Activated CD8-positive, alpha-beta T cell treated with anti-CD3 and anti-CD28 coated beads, Interleukin-2, amount 10 ng/mL, durations not matched to agents 7 days and 5 days (primary cell): ENCODE results near the gene TAF1A. TPM values are rescaled to one million over a fixed set of nuclear protein-coding genes. Genes with fewer than 3 reads are reported as not detected.
"Not testable (repeated sequence)": the region's sequence is repeated elsewhere in the genome, so short reads cannot be mapped to it uniquely, and the experiment has no call there.

Source experiments
- ATAC-seq: fragments of 150-1000 bp; cut with Tn5 transposase; one replicate; pipeline ENCODE4 v1.10.0; 2021; ENCODE audit warnings: moderate library complexity
- CTCF ChIA-PET: fragments of 350-600 bp; sonication (Branson Sonifier 250); formaldehyde crosslinking; loops from one replicate; lab custom pipeline; 2021; ENCODE audit warnings: antibody characterized with exemption; lab: Charles Lee
- POLR2A ChIA-PET: fragments of 350-600 bp; sonication (Branson Sonifier 250); formaldehyde crosslinking; loops from one replicate; lab custom pipeline; 2021; ENCODE audit warnings: antibody characterized with exemption; lab: Charles Lee
- DNase-seq: peaks from one replicate; pipeline ENCODE4 v3.0.0-alpha.2; 2020
- H3K27ac Mint-ChIP-seq: one replicate; pipeline ENCODE4 v1.8.0; 2021; ENCODE audit warnings: mild to moderate bottlenecking, mixed read lengths
- H3K27me3 Mint-ChIP-seq: one replicate; pipeline ENCODE4 v1.8.0; 2021; ENCODE audit warnings: low read depth, mixed read lengths
- H3K36me3 Mint-ChIP-seq: one replicate; pipeline ENCODE4 v1.8.0; 2021; ENCODE audit warnings: low read depth, mixed read lengths
- H3K4me1 Mint-ChIP-seq: one replicate; pipeline ENCODE4 v1.8.0; 2021; ENCODE audit warnings: low read depth, mixed read lengths
- H3K4me3 Mint-ChIP-seq: one replicate; pipeline ENCODE4 v1.8.0; 2021; ENCODE audit warnings: mild to moderate bottlenecking, mixed read lengths
- H3K9me3 Mint-ChIP-seq: one replicate; pipeline ENCODE4 v1.8.0; 2022; ENCODE audit warnings: mixed read lengths; ENCODE audit not compliant: insufficient read depth
- total RNA-seq, 2 experiments: library from RNA; stranded (reverse); gene quantifications; one replicate each; pipeline ENCODE4 v1.2.3, GENCODE V29; 2021

The TAF1A gene
- total RNA-seq, 2 experiments from 2014 or later = 10.0 to 12.8 TPM

DNA sequence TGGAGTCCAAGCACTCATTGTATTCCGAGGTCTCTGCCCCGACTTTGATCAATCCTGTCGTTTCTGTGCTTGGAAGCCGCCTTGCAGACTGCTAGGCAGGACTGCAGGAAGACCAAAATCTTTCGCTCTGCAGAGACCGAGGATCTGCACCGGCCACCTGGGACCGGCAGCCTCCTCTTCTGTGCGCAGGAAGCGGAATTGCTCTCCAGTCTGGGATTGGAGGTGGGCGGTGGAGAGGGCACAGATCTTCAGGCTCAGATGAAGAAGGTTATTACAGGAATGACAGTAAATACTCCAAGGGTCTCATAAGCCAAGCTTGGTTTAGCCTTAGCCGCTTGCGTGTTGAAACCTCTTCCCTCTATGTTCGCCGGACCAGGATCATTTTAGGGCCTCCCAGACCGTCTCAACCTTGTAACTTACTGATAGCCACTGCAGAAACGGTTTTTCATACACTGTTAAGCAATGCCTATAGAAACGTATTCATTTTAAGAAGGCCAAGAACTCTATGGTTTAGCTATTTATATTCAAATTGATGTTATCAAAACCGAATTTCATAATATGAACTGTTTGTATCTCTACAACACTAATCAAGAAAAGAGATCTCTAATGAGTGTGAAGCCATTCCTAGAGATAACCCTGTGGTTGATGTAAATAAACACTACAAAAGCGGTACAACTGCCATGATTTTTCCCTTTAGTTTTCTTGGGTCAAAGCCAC, 29.3 kb upstream of the TAF1A start:
- DNase-seq (no peak), ATAC-seq (no peak)
- Mint-ChIP-seq H3K4me3 (peak overlapping the region; percentile 81), H3K27me3 (peaks cover 13% of the 10 kb centered on the region), H3K9me3 (no peaks in the 10 kb centered on the region), H3K36me3 (peaks cover 12% of the 10 kb centered on the region), H3K27ac (peak overlapping the region; percentile 75), H3K4me1 (peaks cover 19% of the 10 kb centered on the region)
- CTCF ChIA-PET = interaction anchor here (1.0 to 5.1 kb wide), 6 partner anchors 15 to 164 kb away, joined by 3 to 43 read pairs (median 4); partner anchors contain the start of gene TAF1A
- POLR2A ChIA-PET = interaction anchor here (0.9 to 2.7 kb wide), 3 partner anchors 21 to 94 kb away, joined by 3 to 10 read pairs (median 4); partner anchors contain the start of genes AIDA and BROX

DNA sequence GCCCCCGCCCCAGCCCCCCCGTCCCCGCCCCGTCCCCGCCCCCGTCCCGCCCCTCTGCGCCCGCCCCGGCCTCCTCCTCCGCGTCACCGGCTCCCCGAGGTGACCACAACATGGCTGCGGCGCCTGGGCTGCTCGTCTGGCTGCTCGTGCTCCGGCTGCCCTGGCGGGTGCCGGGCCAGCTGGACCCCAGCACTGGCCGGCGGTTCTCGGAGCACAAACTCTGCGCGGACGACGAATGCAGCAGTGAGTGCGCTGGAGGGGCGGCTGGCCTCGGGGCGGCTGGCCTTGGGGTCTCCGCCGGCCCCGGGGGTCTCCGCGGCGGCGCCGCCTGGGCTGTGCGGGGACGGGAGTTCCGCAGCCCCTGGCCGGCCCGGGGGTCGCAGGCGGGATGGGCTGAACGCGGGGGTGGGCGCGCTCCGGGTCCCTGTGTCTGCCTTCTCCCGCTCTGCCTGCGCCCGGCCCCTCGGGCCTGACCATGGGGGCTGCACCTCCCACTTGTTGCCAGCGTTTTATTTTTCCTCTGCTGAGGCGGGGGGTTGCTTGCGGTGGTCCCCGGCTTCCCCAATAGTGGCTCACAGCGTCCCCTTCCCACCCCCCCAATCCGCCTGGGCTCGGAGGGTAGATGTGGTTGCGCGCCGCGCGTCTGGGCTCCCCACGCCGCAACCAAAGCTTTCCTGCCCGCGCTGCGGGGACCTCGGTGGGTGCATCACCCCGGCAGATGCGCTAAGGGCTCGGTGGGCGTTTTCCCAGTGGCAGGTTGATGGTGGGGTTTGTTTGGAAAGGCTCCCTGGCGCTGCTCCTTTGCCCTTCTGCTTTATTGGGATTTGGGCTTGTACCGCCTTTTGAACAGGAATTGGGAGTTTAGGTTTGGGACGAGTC, 28.5 kb upstream of the TAF1A start, which contains the start of gene MIA3:
Gene MIA3, plus strand, starts transcription at position 97 of the 879 bp plus-strand sequence. Its CDS starts 14 bp downstream, at position 111.
- ChIA-PET CTCF (interaction anchor here (2.6 to 5.1 kb wide), 2 partner anchors 16 to 29 kb away, joined by 8 to 43 read pairs; partner anchors contain the start of gene TAF1A), POLR2A (interaction anchor here (0.9 to 2.7 kb wide), 2 partner anchors 26 to 95 kb away, joined by 3 to 10 read pairs; partner anchors contain the start of genes AIDA and BROX)
- peak; percentile 54 for DNase-seq
- H3K27me3 Mint-ChIP-seq = peaks cover 18% of the 10 kb centered on the region
- H3K27ac Mint-ChIP-seq = peak within 1 kb of the TSS; percentile 90
- ATAC-seq = peak; percentile 60
- no peaks in the 10 kb centered on the region for H3K9me3 Mint-ChIP-seq
- peaks cover 19% of the 10 kb centered on the region for H3K4me1 Mint-ChIP-seq
- H3K36me3 Mint-ChIP-seq = peaks cover 10% of the 10 kb centered on the region
- H3K4me3 Mint-ChIP-seq = peak within 1 kb of the TSS; percentile 83

DNA sequence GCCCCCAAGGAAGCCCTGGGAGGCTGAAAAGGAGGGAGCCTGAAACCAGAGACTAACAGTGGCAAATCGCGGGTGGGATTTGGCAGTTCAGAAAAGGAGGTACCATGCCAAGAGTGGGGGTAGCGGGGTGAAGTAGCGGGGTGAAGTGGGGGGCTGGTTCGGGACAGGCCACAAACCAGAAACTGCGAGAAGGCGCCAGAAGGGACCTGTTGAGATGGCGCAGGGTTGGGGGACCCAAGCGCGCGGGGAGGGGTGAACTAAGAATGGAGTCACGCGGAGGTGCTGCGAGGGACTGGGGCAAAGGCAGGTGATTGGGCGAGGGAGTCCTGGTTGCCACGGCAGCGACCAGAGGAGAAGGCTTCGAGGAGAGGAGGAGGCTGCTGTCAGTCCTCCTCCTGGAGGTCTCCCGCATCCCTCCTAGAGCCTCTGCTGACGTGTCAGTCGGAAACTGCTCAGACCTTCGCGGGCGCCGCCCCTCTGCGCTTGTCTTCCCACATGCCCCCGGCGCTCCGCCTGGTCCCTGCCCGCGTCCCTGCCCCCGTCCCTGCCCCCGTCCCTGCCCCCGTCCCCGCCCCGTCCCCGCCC, 27.7 kb upstream of the TAF1A start:
- Mint-ChIP-seq H3K9me3 (no peaks in the 10 kb centered on the region), H3K36me3 (peaks cover 5% of the 10 kb centered on the region), H3K4me1 (peaks cover 19% of the 10 kb centered on the region), H3K4me3 (peak overlapping the region; percentile 83), H3K27me3 (peaks cover 23% of the 10 kb centered on the region), H3K27ac (peak overlapping the region; percentile 90)
- POLR2A ChIA-PET = interaction anchor here (0.8 to 1.2 kb wide), 2 partner anchors 17 to 27 kb away, joined by 3 to 4 read pairs; no protein-coding TSS in a partner anchor
- ATAC-seq = peak; percentile 96
- peak; percentile 96 for DNase-seq
- CTCF ChIA-PET = interaction anchor here (1.8 to 5.1 kb wide), 2 partner anchors 17 kb away, joined by 8 to 43 read pairs; no protein-coding TSS in a partner anchor

DNA sequence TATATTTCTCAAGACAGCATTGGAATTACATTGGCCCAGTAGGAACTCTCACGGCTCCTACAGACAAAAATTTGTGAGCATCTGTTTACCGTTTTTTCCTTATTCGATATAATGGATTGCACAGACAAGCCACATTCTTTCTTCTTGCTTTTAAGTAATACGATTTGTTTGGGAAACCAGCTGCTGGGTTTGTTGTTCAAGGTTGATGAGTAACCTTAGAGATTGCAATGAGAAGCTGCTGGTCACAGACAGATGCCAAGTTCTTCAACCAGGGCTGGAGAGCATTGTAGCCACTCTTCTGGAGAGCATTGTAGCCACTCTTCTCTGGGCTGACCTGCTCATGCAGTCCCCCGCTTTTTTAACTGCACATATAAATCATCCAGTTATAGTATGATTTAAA, 26.8 kb upstream of the TAF1A start:
- Mint-ChIP-seq H3K9me3 (no peaks in the 10 kb centered on the region), H3K27ac (no peak overlapping the region), H3K4me1 (peaks cover 19% of the 10 kb centered on the region), H3K27me3 (peaks cover 28% of the 10 kb centered on the region), H3K36me3 (peaks cover 5% of the 10 kb centered on the region), H3K4me3 (no peak overlapping the region)
- ATAC-seq = no peak
- ChIA-PET CTCF (interaction anchor here (0.6 to 1.8 kb wide), 2 partner anchors 18 to 32 kb away, joined by 3 to 8 read pairs; no protein-coding TSS in a partner anchor), POLR2A (interaction anchor here (0.8 to 1.2 kb wide), 3 partner anchors 18 to 28 kb away, joined by 3 to 5 read pairs (median 4); partner anchors contain the start of gene TAF1A)
- no peak for DNase-seq

DNA sequence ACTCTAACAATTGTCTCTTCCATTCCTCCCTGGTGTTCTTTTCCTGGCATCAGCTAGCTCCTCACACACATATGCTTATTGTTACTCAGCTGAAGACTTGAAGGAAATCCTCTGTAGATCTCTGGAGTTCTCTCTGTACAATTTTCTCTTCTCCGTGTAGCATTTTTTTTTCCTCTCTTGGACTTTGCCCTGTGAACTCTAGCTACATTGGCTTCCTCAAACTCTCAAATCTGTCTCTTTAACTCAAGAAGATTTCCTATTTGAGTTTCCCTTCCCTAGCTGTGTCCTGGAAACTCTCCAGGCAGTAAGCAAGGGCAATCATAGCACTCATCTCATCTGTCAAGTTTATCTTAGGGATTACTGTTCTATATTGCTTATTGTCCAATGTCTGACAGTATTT, 23.9 kb upstream of the TAF1A start:
- ATAC-seq (no peak), DNase-seq (no peak)
- Mint-ChIP-seq H3K9me3 (peaks cover 6% of the 10 kb centered on the region), H3K27ac (no peak overlapping the region), H3K4me1 (peaks cover 6% of the 10 kb centered on the region), H3K4me3 (no peak overlapping the region), H3K36me3 (no peaks in the 10 kb centered on the region), H3K27me3 (peaks cover 45% of the 10 kb centered on the region)
- ChIA-PET CTCF (interaction anchor here (1.2 kb wide), 1 partner anchor 21 kb away, joined by 4 read pairs; no protein-coding TSS in a partner anchor), POLR2A (no interaction called here)

DNA sequence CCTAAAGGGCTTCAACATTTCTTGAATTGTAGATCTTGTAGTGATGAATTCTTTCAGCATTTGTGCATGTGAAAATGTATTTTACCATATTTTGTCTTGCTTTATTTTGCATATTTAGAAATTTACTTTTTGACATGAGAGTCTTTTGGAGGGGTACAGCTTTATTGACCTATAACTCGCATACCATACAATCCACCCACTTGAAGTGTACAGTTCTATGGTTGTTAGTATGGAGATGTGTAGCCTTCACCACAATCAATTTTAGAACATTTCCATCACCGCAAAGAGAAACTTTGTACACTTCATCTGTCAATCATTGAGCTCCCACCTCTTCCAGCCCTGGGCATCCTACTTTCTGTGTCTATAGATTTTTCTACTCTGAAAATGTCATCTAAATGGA, 21.0 kb upstream of the TAF1A start:
- no peak overlapping the region for H3K27ac Mint-ChIP-seq
- no peaks in the 10 kb centered on the region for H3K4me1 Mint-ChIP-seq
- POLR2A ChIA-PET = no interaction called here
- H3K36me3 Mint-ChIP-seq = no peaks in the 10 kb centered on the region
- peaks cover 43% of the 10 kb centered on the region for H3K27me3 Mint-ChIP-seq
- ATAC-seq (no peak), DNase-seq (no peak)
- CTCF ChIA-PET = interaction anchor here (1.7 kb wide), 1 partner anchor 25 kb away, joined by 6 read pairs; no protein-coding TSS in a partner anchor
- peaks cover 6% of the 10 kb centered on the region for H3K9me3 Mint-ChIP-seq
- H3K4me3 Mint-ChIP-seq = no peak overlapping the region

- H3K36me3 Mint-ChIP-seq, H3K9me3 Mint-ChIP-seq, ATAC-seq, H3K4me3 Mint-ChIP-seq, DNase-seq, H3K27ac Mint-ChIP-seq, POLR2A ChIA-PET, H3K4me1 Mint-ChIP-seq: not testable (repeated sequence)
- CTCF ChIA-PET = interaction anchor here (1.7 kb wide), 1 partner anchor 23 kb away, joined by 6 read pairs; no protein-coding TSS in a partner anchor
- peaks cover 36% of the 10 kb centered on the region for H3K27me3 Mint-ChIP-seq
Measured at GRCh38 chr1:222609111-222609510, 19.4 kb upstream of the TAF1A start.

- Mint-ChIP-seq H3K9me3 (peaks cover 6% of the 10 kb centered on the region), H3K4me3 (no peak overlapping the region), H3K4me1 (no peaks in the 10 kb centered on the region), H3K36me3 (no peaks in the 10 kb centered on the region), H3K27ac (no peak overlapping the region), H3K27me3 (peaks cover 23% of the 10 kb centered on the region)
- ChIA-PET POLR2A (no interaction called here), CTCF (interaction anchor here (1.6 kb wide), 1 partner anchor 151 kb away, joined by 3 read pairs; no protein-coding TSS in a partner anchor)
- no peak for DNase-seq
- no peak for ATAC-seq
Measured at GRCh38 chr1:222606757-222607156, 17.0 kb upstream of the TAF1A start.

- Mint-ChIP-seq H3K4me3 (no peak overlapping the region), H3K9me3 (no peaks in the 10 kb centered on the region), H3K36me3 (no peaks in the 10 kb centered on the region), H3K27me3 (peaks cover 6% of the 10 kb centered on the region), H3K4me1 (no peaks in the 10 kb centered on the region), H3K27ac (no peak overlapping the region)
- POLR2A ChIA-PET = no interaction called here
- CTCF ChIA-PET = no interaction called here
- ATAC-seq = no peak
- no peak for DNase-seq
Measured at GRCh38 chr1:222601257-222601656, 11.5 kb upstream of the TAF1A start.

DNA sequence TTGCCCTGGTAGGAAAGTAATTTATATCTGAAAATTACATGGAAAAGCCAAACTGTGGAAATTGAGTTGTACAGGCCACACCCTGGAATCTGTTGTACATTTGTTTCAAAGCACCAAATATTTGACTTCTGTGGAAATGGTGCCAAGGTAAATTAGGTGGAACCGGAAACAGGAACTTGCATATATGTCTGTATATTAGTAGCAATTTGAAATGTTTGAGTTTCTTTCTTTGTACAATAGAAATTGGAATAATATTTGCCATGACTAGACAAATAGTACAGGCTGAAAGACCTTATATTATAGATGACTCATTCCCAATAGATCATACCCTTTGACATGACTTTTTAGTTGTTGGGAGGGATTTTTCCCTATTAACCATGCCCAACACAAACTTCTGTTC, 10.5 kb upstream of the TAF1A start:
- ChIA-PET CTCF (interaction anchor here (0.8 to 1.1 kb wide), 2 partner anchors 9 to 135 kb away, joined by 3 read pairs; no protein-coding TSS in a partner anchor), POLR2A (no interaction called here)
- Mint-ChIP-seq H3K9me3 (no peaks in the 10 kb centered on the region), H3K4me3 (no peak overlapping the region), H3K36me3 (no peaks in the 10 kb centered on the region), H3K27me3 (peaks cover 6% of the 10 kb centered on the region), H3K27ac (no peak overlapping the region), H3K4me1 (no peaks in the 10 kb centered on the region)
- DNase-seq = no peak
- no peak for ATAC-seq

DNA sequence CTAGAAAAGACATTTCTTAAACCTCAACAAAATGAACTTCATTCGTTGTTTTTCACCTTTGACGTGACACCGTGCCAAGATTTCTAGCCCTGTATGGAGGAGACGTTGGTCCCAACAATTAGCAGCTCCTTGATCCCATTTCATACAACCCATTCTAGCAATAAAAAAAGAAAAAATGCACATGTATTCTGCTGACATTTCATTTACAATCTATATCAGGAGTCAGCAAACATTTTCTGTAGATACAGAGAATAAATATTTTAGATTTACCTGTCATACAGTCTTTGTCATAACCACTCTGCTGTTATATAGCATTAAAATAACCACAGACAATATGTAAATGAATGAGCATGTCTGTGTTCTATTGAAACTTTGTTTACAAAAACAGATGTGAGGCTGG, 7.0 kb upstream of the TAF1A start:
- CTCF ChIA-PET = no interaction called here

More for the DNA sequence above, 7.0 kb upstream of the TAF1A start:
- H3K27ac Mint-ChIP-seq = no peak overlapping the region
- POLR2A ChIA-PET = no interaction called here
- H3K27me3 Mint-ChIP-seq = peaks cover 4% of the 10 kb centered on the region
- no peaks in the 10 kb centered on the region for H3K36me3 Mint-ChIP-seq
- H3K9me3 Mint-ChIP-seq = no peaks in the 10 kb centered on the region
- no peak for DNase-seq
- ATAC-seq = no peak
- no peaks in the 10 kb centered on the region for H3K4me1 Mint-ChIP-seq
- H3K4me3 Mint-ChIP-seq = no peak overlapping the region
